HepG2 (cell line): ENCODE measurements around the gene FGGY. TPM values are rescaled to one million over a fixed set of nuclear protein-coding genes. Genes with fewer than 3 reads are reported as not detected.
A peak's percentile ranks its signal among the peaks of the same experiment; 100 is the strongest.

Source experiments
- ATAC-seq: fragments of 200-7000 bp; cut with Tn5 transposase; 3 replicates; pipeline ENCODE4 v1.9.1; 2020; ENCODE audit warnings: mild to moderate bottlenecking, moderate library complexity
- BruUV-seq: library from RNA; stranded (reverse); fragments of 400-500 nt; replicated peaks from 2 replicates; lab custom pipeline; 2021; lab: Mats Ljungman, UMichigan
- CTCF ChIA-PET: fragments of 300-600 bp; formaldehyde crosslinking; extraction: SDS; loops from one replicate; lab custom pipeline; 2021; ENCODE audit warnings: low total read pairs, inconsistent platforms, low intra/inter-chr PET ratio; lab: Yijun Ruan, JAX
- POLR2A ChIA-PET: fragments of 350-600 bp; sonication (Branson Sonifier 250); formaldehyde crosslinking; loops from one replicate; lab custom pipeline; 2020; ENCODE audit warnings: antibody characterized with exemption, inconsistent platforms; lab: Yijun Ruan, JAX
- DNase-seq: peaks from one replicate; pipeline ENCODE4 v3.0.0-alpha.2; 2015; ENCODE audit warnings: low spot score
- FAIRE-seq: peaks from 3 replicates; lab custom pipeline; 2011; peaks lifted over from hg19 to GRCh38; lab: Jason Lieb, UNC
- H2AFZ ChIP-seq: one replicate; pipeline ENCODE4 v1.6.1; 2011; ENCODE audit warnings: low read length, inconsistent platforms
- H3K27ac ChIP-seq: fragments of 300-600 bp; 3 replicates; pipeline ENCODE4 v1.8.0; 2011; ENCODE audit warnings: mixed run types, mild to moderate bottlenecking, mixed read lengths, low read length, inconsistent platforms; ENCODE audit not compliant: insufficient read depth; ENCODE audit errors: extremely low read length
- H3K27me3 ChIP-seq, 2 experiments: fragments of 200-600 bp in 1 of 2; 2 replicates in 1 of 2; 3 replicates in 1 of 2; pipeline versions ENCODE4 v1.6.0 to v1.8.0; 2011; ENCODE audit warnings: low read length in 2 of 2, mild to moderate bottlenecking in 2 of 2, moderate library complexity in 2 of 2, inconsistent platforms in 1 of 2; ENCODE audit not compliant: insufficient read depth in 2 of 2, control insufficient read depth in 1 of 2
- H3K36me3 ChIP-seq, 2 experiments: fragments of 200-600 bp in 1 of 2; replicated peaks in 1 of 2; 2 replicates in 1 of 2; 3 replicates in 1 of 2; pipeline versions ENCODE4 v1.5.1 to v1.8.0; 2011; ENCODE audit warnings: low read length in 2 of 2, inconsistent platforms in 1 of 2; ENCODE audit not compliant: insufficient read depth in 2 of 2, control insufficient read depth in 1 of 2
- H3K4me1 ChIP-seq: 2 replicates; pipeline ENCODE4 v1.5.1; 2012; ENCODE audit warnings: low read length, inconsistent platforms; ENCODE audit not compliant: insufficient read depth
- H3K4me2 ChIP-seq: 2 replicates; pipeline ENCODE4 v1.6.0; 2011; ENCODE audit warnings: low read depth, low read length, inconsistent platforms
- H3K4me3 ChIP-seq, 3 experiments: fragments of 200-600 bp in 1 of 3; sonication (generic), shearing (Covaris generic) in 1 of 3; replicated peaks in 1 of 3; 2 replicates each; pipeline ENCODE4 v1.5.1; 2011 to 2016; ENCODE audit warnings: low read length in 3 of 3, inconsistent platforms in 2 of 3, low read depth in 2 of 3, mild to moderate bottlenecking in 2 of 3, control low read depth in 1 of 3, mixed read lengths in 1 of 3; ENCODE audit not compliant: insufficient read depth in 1 of 3
- H3K79me2 ChIP-seq: one replicate; pipeline ENCODE4 v1.6.1; 2011; ENCODE audit warnings: low read length, inconsistent platforms; ENCODE audit not compliant: insufficient read depth
- H3K9ac ChIP-seq: 2 replicates; pipeline ENCODE4 v1.6.0; 2011; ENCODE audit warnings: mild to moderate bottlenecking, low read depth, low read length, inconsistent platforms; ENCODE audit not compliant: insufficient read depth
- H3K9me3 ChIP-seq: 2 replicates; pipeline ENCODE4 v1.5.1; 2012; ENCODE audit warnings: mild to moderate bottlenecking, low read length
- H4K20me1 ChIP-seq: 2 replicates; pipeline ENCODE4 v1.6.0; 2011; ENCODE audit warnings: inconsistent platforms, mild to moderate bottlenecking, low read length, moderate library complexity; ENCODE audit not compliant: insufficient read depth
- ARID5B ChIP-seq: IDR thresholded peaks from 2 replicates; pipeline ENCODE4 v1.4.0; 2020; ENCODE audit warnings: mild to moderate bottlenecking, missing genetic modification reagents
- CTCF ChIP-seq: sonication (generic); formaldehyde crosslinking; IDR thresholded peaks from 2 replicates; pipeline ENCODE4 v1.5.0; 2020; ENCODE audit warnings: mild to moderate bottlenecking, missing genetic modification reagents, moderate library complexity
- GATAD1 ChIP-seq: IDR thresholded peaks from 2 replicates; pipeline ENCODE4 v1.6.1; 2016; ENCODE audit warnings: missing genetic modification reagents, missing compliant biosample characterization
- MED13 ChIP-seq: sonication (generic); formaldehyde crosslinking; IDR thresholded peaks from 2 replicates; pipeline ENCODE4 v1.5.0; 2020; ENCODE audit warnings: missing genetic modification reagents
- MLLT10 ChIP-seq: sonication (generic); formaldehyde crosslinking; IDR thresholded peaks from 2 replicates; pipeline ENCODE4 v1.4.0; 2020; ENCODE audit warnings: missing genetic modification reagents
- RCOR2 ChIP-seq: IDR thresholded peaks from 2 replicates; pipeline ENCODE4 v1.6.1; 2016; ENCODE audit warnings: missing biosample characterization, missing genetic modification reagents
- SMARCE1 ChIP-seq: fragments of 450-650 bp; IDR thresholded peaks from 2 replicates; pipeline ENCODE4 v1.6.1; 2017; ENCODE audit warnings: borderline replicate concordance
- ZFP1 ChIP-seq: IDR thresholded peaks from 2 replicates; pipeline ENCODE4 v1.6.1; 2016
- ZNF550 ChIP-seq: sonication (generic); formaldehyde crosslinking; IDR thresholded peaks from 2 replicates; pipeline ENCODE4 v1.4.0; 2020; ENCODE audit warnings: mild to moderate bottlenecking, missing genetic modification reagents, borderline replicate concordance
- ZNF660 ChIP-seq: sonication (generic); formaldehyde crosslinking; IDR thresholded peaks from 2 replicates; pipeline ENCODE4 v1.5.1; 2020; ENCODE audit warnings: mild to moderate bottlenecking, low read depth, missing genetic modification reagents, borderline replicate concordance
- ZNF678 ChIP-seq: sonication (generic); formaldehyde crosslinking; IDR thresholded peaks from 2 replicates; pipeline ENCODE4 v1.4.0; 2020; ENCODE audit warnings: mild to moderate bottlenecking, missing genetic modification reagents
- ZSCAN31 ChIP-seq: sonication (generic); formaldehyde crosslinking; IDR thresholded peaks from 2 replicates; pipeline ENCODE4 v1.5.0; 2020; ENCODE audit warnings: low read depth, mild to moderate bottlenecking, missing genetic modification reagents
- WGBS: methylation state at CpG from one replicate; pipeline ENCODE4 v1.1.6; 2017; ENCODE audit warnings: low lambda C conversion rate; 5-methylcytosine and 5-hydroxymethylcytosine counted together
- in situ Hi-C: cut with HindIII; loops from 2 replicates; pipeline ENCODE4 v1.10.0; 2017; ENCODE audit warnings: low pct_unique_long_range_greater_than_20kb; ENCODE audit not compliant: extremely low pct_ligation_motif_present
- intact Hi-C: fragments of 100-400 bp; cut with micrococcal nuclease; formaldehyde crosslinking; loops from one replicate; pipeline ENCODE4 v1.10.0; 2022; ENCODE audit not compliant: unreplicated experiment
- polyA plus RNA-seq, 8 experiments: library from polyadenylated mRNA; depleted of rRNA in 3 of 8; stranded (reverse) in 7 of 8; unstranded in 1 of 8; fragments of >200 nt; fragmentation: Illumina TruSeq in 4 of 8; extraction: Trizol in 4 of 8; gene quantifications; 2 replicates each; pipeline versions ENCODE4 v1.2.1 to v1.2.3, GENCODE V29; 2011 to 2016; ENCODE audit warnings: low read depth in 4 of 8, missing spikeins in 1 of 8, mixed read lengths in 1 of 8; ENCODE audit not compliant: insufficient read depth in 1 of 8
- total RNA-seq, 5 experiments: library from RNA; depleted of rRNA; stranded (reverse); fragments of >200 nt; fragmentation: Illumina TruSeq; extraction: Trizol; gene quantifications; 2 replicates each; pipeline ENCODE4 v1.2.3, GENCODE V29; 2016; ENCODE audit warnings: low read depth in 1 of 5

The FGGY gene
- total and polyA plus RNA-seq, 2 of the 13 experiments (the other 11 are each of a cell fraction or from before 2014, with no cell fraction given): 15.7 to 27.5 TPM

GRCh38 chr1:59289570-59289969 lies 7.3 kb upstream of the FGGY start:
- no peak for TF ChIP-seq GATAD1 (CRISPR knock-in tag)
- WGBS: 94% methylated on average over 2 of the region's 2 CpGs
- intact Hi-C loops (no loop called here), in situ Hi-C loops (no loop called here)
- ATAC-seq (peak; percentile 26; the same call in 2 of the 3 replicates), FAIRE-seq (no peak), DNase-seq (no peak)
- H3K27me3 ChIP-seq: no peaks in the 10 kb centered on the region
- no peak overlapping the region for H3K4me2 ChIP-seq
- H3K79me2 ChIP-seq: no peaks in the 10 kb centered on the region
- no peak overlapping the region for H3K4me3 ChIP-seq
- H4K20me1 ChIP-seq: no peaks in the 10 kb centered on the region
- H3K36me3 ChIP-seq: no peaks in the 10 kb centered on the region
- H2AFZ ChIP-seq: no peak overlapping the region
- H3K4me1 ChIP-seq: peaks cover 32% of the 10 kb centered on the region
- no peak overlapping the region for H3K9ac ChIP-seq
- H3K27ac ChIP-seq: no peak overlapping the region
- no TSS peak for BruUV-seq
- no peaks in the 10 kb centered on the region for H3K9me3 ChIP-seq
- ChIA-PET POLR2A (no interaction called here), CTCF (interaction anchor here (0.5 to 1.5 kb wide), 2 partner anchors 18 to 409 kb away, joined by 4 read pairs; no protein-coding TSS in a partner anchor)

GRCh38 chr1:59290193-59290949 lies 6.5 kb upstream of the FGGY start:
- POLR2A ChIA-PET: no interaction called here
- intact Hi-C loops: loop anchor here (10.0 kb wide), 3 partner anchors 146 to 406 kb away; no protein-coding TSS in a partner anchor
- H3K4me1 ChIP-seq: peaks cover 37% of the 10 kb centered on the region
- no peaks in the 10 kb centered on the region for H3K27me3 ChIP-seq
- no peaks in the 10 kb centered on the region for H3K9me3 ChIP-seq
- H3K9ac ChIP-seq: no peak overlapping the region
- H3K4me2 ChIP-seq: no peak overlapping the region
- in situ Hi-C loops: loop anchor here (10.0 kb wide), 3 partner anchors 264 to 506 kb away; partner anchors contain the start of gene JUN
- H3K27ac ChIP-seq: no peak overlapping the region
- H3K79me2 ChIP-seq: no peaks in the 10 kb centered on the region
- 51% methylated on average over 9 of the region's 9 CpGs for WGBS
- no peaks in the 10 kb centered on the region for H4K20me1 ChIP-seq
- CTCF ChIA-PET: interaction anchor here (1.5 kb wide), 1 partner anchor 409 kb away, joined by 4 read pairs; no protein-coding TSS in a partner anchor
- no peak overlapping the region for H3K4me3 ChIP-seq
- FAIRE-seq (peak; percentile 26), DNase-seq (peak; percentile 56), ATAC-seq (peak; percentile 92)
- H2AFZ ChIP-seq: no peak overlapping the region
- no peaks in the 10 kb centered on the region for H3K36me3 ChIP-seq
- no TSS peak for BruUV-seq
- TF ChIP-seq ZNF678 (CRISPR knock-in tag) (no peak), CTCF (CRISPR knock-in tag) (peak; percentile 70), RCOR2 (CRISPR knock-in tag) (no peak), SMARCE1 (no peak), ZNF660 (CRISPR knock-in tag) (no peak), MED13 (CRISPR knock-in tag) (no peak), ARID5B (CRISPR knock-in tag) (0 out of 2 replicates have a peak, but pooled peaks have one; percentile 19), ZNF550 (CRISPR knock-in tag) (no peak), ZFP1 (CRISPR knock-in tag) (no peak), MLLT10 (CRISPR knock-in tag) (no peak), ZSCAN31 (CRISPR knock-in tag) (no peak)
